ENCODE results near the gene GULP1.
"Not testable (repeated sequence)": the region's sequence is repeated elsewhere in the genome, so short reads cannot be mapped to it uniquely, and the experiment has no call there.

The GULP1 gene

DNA sequence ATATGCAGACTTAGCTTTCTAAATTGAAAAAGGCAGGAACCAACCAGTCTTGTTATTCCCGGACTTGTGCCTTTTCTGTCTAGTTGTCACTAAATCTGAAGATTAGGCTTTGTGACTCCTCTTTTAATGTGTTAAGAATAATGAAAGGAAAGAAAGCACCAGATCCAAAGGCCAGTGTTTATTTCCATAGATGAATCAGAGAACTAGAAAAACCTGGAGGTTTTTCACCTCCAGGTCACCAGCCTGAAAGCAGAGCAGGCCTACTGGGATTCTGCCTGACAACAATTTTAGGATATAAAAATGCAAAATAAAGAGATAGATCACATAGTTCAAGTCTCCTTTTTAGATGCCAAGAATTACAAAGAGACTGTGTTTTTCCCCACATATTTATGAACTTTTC lies 160.4 kb downstream of the GULP1 start:
- Histone ChIP-seq H3K27me3 (replicated peaks; ENCODE audit: control insufficient read depth, insufficient read depth, low read length, poor library complexity, severe bottlenecking) (no peaks in the 10 kb centered on the region), H3K4me1 (ENCODE audit: control insufficient read depth, insufficient read depth, low read length, poor library complexity, severe bottlenecking) (no peaks in the 10 kb centered on the region), H3K27ac (ENCODE audit: insufficient read depth, low read length, poor library complexity, severe bottlenecking) (no peak overlapping the region), H3K36me3 (ENCODE audit: control insufficient read depth, insufficient read depth, low read length) (no peaks in the 10 kb centered on the region), H3K9me3 (ENCODE audit: control insufficient read depth, low read length) (no peaks in the 10 kb centered on the region), H3K4me3 (ENCODE audit: insufficient read depth, low read depth, low read length, poor library complexity, severe bottlenecking) (no peak overlapping the region)
- DNase-seq: no peak

DNA sequence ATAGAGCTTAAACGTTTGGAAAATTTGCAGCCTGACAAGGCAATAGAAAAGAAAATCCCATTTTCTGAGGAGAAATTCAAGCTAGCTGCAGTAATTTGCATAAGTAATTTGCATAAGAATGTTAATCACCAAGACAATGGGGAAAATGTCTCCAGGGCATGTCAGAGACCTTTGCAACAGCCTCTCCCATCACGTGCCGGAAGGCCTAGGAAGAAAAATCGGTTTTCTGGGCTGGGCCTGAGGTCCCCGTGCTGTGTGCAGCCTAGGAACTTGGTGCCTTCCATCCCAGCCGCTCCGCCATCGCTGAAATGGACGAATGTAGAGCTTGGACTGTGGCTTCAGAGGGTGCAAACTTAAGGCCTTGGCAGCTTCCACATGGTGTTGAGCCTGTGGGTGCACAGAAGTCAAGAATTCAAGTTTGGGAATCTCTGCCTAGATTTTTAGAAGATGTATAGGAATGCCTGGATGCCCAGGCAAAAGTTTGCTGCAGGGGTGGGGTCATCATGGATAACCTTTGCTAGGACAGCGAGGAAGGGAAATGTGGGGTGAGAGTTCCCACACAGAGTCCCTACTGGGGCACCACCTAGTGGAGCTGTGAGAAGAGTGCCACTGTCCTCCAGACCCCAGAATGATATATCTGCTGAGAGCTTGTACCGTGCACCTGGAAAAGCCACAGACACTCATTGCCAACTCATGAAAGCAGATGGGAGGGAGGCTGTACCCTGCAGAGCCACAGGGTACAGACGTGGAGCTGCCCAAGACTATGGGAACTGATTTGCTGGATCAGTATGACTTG lies 164.6 kb downstream of the GULP1 start:
- Histone ChIP-seq H3K4me1 (ENCODE audit: control insufficient read depth, insufficient read depth, low read length, poor library complexity, severe bottlenecking) (no peaks in the 10 kb centered on the region), H3K27me3 (replicated peaks; ENCODE audit: control insufficient read depth, insufficient read depth, low read length, poor library complexity, severe bottlenecking) (no peaks in the 10 kb centered on the region), H3K9me3 (ENCODE audit: control insufficient read depth, low read length) (no peaks in the 10 kb centered on the region), H3K27ac (ENCODE audit: insufficient read depth, low read length, poor library complexity, severe bottlenecking) (no peak overlapping the region), H3K4me3 (ENCODE audit: insufficient read depth, low read depth, low read length, poor library complexity, severe bottlenecking) (no peak overlapping the region), H3K36me3 (ENCODE audit: control insufficient read depth, insufficient read depth, low read length) (no peaks in the 10 kb centered on the region)
- no peak for DNase-seq

GRCh38 chr2:188459061-188459460 lies 167.4 kb downstream of the GULP1 start:
- no peak for DNase-seq
- Histone ChIP-seq H3K9me3 (ENCODE audit: control insufficient read depth, low read length) (no peaks in the 10 kb centered on the region), H3K4me1 (ENCODE audit: control insufficient read depth, insufficient read depth, low read length, poor library complexity, severe bottlenecking) (no peaks in the 10 kb centered on the region), H3K27me3 (replicated peaks; ENCODE audit: control insufficient read depth, insufficient read depth, low read length, poor library complexity, severe bottlenecking) (no peaks in the 10 kb centered on the region), H3K27ac (ENCODE audit: insufficient read depth, low read length, poor library complexity, severe bottlenecking) (no peak overlapping the region), H3K36me3 (ENCODE audit: control insufficient read depth, insufficient read depth, low read length) (no peaks in the 10 kb centered on the region), H3K4me3 (ENCODE audit: insufficient read depth, low read depth, low read length, poor library complexity, severe bottlenecking) (no peak overlapping the region)

DNA sequence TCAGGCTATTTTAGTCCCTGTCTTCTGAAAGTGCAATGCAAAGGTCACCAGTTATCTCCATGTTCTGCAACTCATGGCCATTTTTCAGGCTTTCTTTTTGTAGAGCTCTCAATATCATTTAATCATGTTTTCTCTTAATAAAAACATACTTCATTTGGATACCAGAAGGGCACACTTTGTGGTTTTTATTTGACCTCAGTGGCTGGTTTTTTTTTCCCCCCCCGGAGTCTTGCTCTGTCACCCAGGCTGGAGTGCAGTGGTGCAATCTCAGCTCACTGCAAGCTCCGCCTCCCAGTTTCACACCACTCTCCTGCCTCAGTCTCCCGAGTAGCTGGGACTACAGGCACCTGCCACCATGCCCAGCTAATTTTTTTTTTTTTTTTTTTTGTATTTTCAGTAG lies 174.4 kb downstream of the GULP1 start:
- H3K9me3 ChIP-seq (ENCODE audit: control insufficient read depth, low read length); H3K4me3 ChIP-seq (ENCODE audit: insufficient read depth, low read depth, low read length, poor library complexity, severe bottlenecking); H3K27me3 ChIP-seq (replicated peaks; ENCODE audit: control insufficient read depth, insufficient read depth, low read length, poor library complexity, severe bottlenecking); DNase-seq; H3K27ac ChIP-seq (ENCODE audit: insufficient read depth, low read length, poor library complexity, severe bottlenecking); H3K4me1 ChIP-seq (ENCODE audit: control insufficient read depth, insufficient read depth, low read length, poor library complexity, severe bottlenecking); H3K36me3 ChIP-seq (ENCODE audit: control insufficient read depth, insufficient read depth, low read length): not testable (repeated sequence)

DNA sequence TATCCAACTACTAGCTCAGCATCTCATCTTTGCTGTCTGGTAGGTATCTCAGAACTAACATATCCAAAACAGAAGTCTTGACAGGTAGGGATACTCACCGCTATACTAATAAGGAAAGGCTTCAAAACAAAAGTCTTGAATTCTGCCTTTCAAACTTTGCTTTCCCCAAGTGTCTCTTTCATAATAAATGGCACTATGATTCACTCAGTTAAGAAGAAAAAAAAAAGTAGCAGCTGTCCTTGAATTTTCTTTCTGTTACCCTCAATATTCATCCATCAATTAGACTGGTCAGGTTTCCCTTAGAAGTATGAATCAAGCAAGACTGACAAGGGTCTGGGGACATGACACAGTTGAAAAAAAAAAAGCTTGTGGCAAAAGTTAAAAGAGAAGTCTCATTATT lies 175.1 kb downstream of the GULP1 start:
- Histone ChIP-seq H3K36me3 (ENCODE audit: control insufficient read depth, insufficient read depth, low read length) (no peaks in the 10 kb centered on the region), H3K4me3 (ENCODE audit: insufficient read depth, low read depth, low read length, poor library complexity, severe bottlenecking) (no peak overlapping the region), H3K4me1 (ENCODE audit: control insufficient read depth, insufficient read depth, low read length, poor library complexity, severe bottlenecking) (no peaks in the 10 kb centered on the region), H3K9me3 (ENCODE audit: control insufficient read depth, low read length) (no peaks in the 10 kb centered on the region), H3K27ac (ENCODE audit: insufficient read depth, low read length, poor library complexity, severe bottlenecking) (no peak overlapping the region), H3K27me3 (replicated peaks; ENCODE audit: control insufficient read depth, insufficient read depth, low read length, poor library complexity, severe bottlenecking) (no peaks in the 10 kb centered on the region)
- no peak for DNase-seq

DNA sequence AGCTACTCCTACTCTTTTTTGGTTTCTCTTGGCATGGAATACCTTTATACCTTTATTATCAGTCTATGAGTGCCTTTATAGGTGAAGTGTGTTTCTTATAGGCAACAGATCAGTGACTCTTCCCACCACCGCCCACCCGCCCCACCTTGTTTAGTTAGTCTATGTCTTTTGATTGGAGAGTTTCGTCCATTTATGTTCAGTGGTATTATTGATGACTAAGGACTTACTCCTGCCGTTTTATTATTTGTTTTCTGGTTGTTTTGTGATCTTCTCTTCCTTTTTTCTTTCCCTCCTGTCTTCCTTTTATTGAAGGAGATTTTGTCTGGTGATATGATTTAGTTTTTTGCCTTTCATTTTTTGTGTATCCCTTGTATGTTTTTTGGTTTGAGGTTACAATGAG lies 179.5 kb downstream of the GULP1 start:
- Histone ChIP-seq H3K4me3 (ENCODE audit: insufficient read depth, low read depth, low read length, poor library complexity, severe bottlenecking) (no peak overlapping the region), H3K36me3 (ENCODE audit: control insufficient read depth, insufficient read depth, low read length) (no peaks in the 10 kb centered on the region), H3K27ac (ENCODE audit: insufficient read depth, low read length, poor library complexity, severe bottlenecking) (no peak overlapping the region), H3K27me3 (replicated peaks; ENCODE audit: control insufficient read depth, insufficient read depth, low read length, poor library complexity, severe bottlenecking) (no peaks in the 10 kb centered on the region), H3K9me3 (ENCODE audit: control insufficient read depth, low read length) (no peaks in the 10 kb centered on the region), H3K4me1 (ENCODE audit: control insufficient read depth, insufficient read depth, low read length, poor library complexity, severe bottlenecking) (no peaks in the 10 kb centered on the region)
- no peak for DNase-seq

DNA sequence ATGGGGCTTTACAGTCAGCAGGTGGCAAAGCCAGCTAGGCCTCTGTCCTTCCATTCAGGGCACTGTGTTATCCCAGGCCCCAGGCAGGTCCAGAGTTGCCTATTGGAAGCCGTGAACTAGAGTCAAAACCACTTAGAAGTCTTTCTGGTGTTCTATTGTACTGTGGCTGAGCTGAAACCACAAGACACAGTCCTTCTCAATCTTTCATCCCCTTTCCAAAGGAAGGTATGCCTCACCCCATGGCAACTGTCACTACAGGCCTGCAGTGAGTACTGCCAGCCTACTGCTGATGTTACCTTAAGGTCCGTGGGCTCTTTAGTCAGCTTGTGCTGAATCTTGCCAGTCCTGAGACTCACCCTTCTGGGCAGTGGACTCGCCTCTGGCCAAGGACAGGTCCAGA lies 181.6 kb downstream of the GULP1 start:
- no peaks in the 10 kb centered on the region for H3K4me1 ChIP-seq (ENCODE audit: control insufficient read depth, insufficient read depth, low read length, poor library complexity, severe bottlenecking)
- no peaks in the 10 kb centered on the region for H3K27me3 ChIP-seq (replicated peaks; ENCODE audit: control insufficient read depth, insufficient read depth, low read length, poor library complexity, severe bottlenecking)
- H3K9me3 ChIP-seq (ENCODE audit: control insufficient read depth, low read length): no peaks in the 10 kb centered on the region
- no peak for DNase-seq
- no peak overlapping the region for H3K27ac ChIP-seq (ENCODE audit: insufficient read depth, low read length, poor library complexity, severe bottlenecking)
- no peak overlapping the region for H3K4me3 ChIP-seq (ENCODE audit: insufficient read depth, low read depth, low read length, poor library complexity, severe bottlenecking)
- H3K36me3 ChIP-seq (ENCODE audit: control insufficient read depth, insufficient read depth, low read length): no peaks in the 10 kb centered on the region

DNA sequence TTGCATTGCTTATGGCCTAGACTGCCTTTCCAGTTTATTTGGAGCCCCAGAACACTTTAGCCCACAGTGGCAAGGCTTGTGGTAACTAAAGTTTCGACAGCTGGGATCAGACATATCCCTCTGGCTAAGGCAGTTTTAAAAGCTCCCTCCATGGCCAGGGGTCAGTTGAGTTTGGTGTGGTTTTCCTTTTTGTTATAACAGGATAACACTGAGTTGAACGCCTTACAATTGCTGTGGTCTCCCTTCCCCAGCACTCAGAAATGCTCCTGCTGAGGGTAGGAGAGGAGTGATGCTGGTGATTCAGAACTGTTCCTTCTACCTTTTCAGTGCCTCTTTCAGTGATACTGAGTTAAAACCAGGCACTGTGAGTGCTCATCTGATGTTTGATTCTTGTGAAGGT lies 182.6 kb downstream of the GULP1 start:
- Histone ChIP-seq H3K36me3 (ENCODE audit: control insufficient read depth, insufficient read depth, low read length) (no peaks in the 10 kb centered on the region), H3K27me3 (replicated peaks; ENCODE audit: control insufficient read depth, insufficient read depth, low read length, poor library complexity, severe bottlenecking) (no peaks in the 10 kb centered on the region), H3K4me3 (ENCODE audit: insufficient read depth, low read depth, low read length, poor library complexity, severe bottlenecking) (no peak overlapping the region), H3K27ac (ENCODE audit: insufficient read depth, low read length, poor library complexity, severe bottlenecking) (no peak overlapping the region), H3K9me3 (ENCODE audit: control insufficient read depth, low read length) (no peaks in the 10 kb centered on the region), H3K4me1 (ENCODE audit: control insufficient read depth, insufficient read depth, low read length, poor library complexity, severe bottlenecking) (no peaks in the 10 kb centered on the region)
- DNase-seq: no peak

- DNase-seq: no peak
- Histone ChIP-seq H3K4me3 (ENCODE audit: insufficient read depth, low read depth, low read length, poor library complexity, severe bottlenecking) (no peak overlapping the region), H3K27me3 (replicated peaks; ENCODE audit: control insufficient read depth, insufficient read depth, low read length, poor library complexity, severe bottlenecking) (no peaks in the 10 kb centered on the region), H3K4me1 (ENCODE audit: control insufficient read depth, insufficient read depth, low read length, poor library complexity, severe bottlenecking) (no peaks in the 10 kb centered on the region), H3K36me3 (ENCODE audit: control insufficient read depth, insufficient read depth, low read length) (no peaks in the 10 kb centered on the region), H3K9me3 (ENCODE audit: control insufficient read depth, low read length) (no peaks in the 10 kb centered on the region), H3K27ac (ENCODE audit: insufficient read depth, low read length, poor library complexity, severe bottlenecking) (no peak overlapping the region)
These were observed 184.3 kb downstream of the GULP1 start for GRCh38 chr2:188475945-188476344.

DNA sequence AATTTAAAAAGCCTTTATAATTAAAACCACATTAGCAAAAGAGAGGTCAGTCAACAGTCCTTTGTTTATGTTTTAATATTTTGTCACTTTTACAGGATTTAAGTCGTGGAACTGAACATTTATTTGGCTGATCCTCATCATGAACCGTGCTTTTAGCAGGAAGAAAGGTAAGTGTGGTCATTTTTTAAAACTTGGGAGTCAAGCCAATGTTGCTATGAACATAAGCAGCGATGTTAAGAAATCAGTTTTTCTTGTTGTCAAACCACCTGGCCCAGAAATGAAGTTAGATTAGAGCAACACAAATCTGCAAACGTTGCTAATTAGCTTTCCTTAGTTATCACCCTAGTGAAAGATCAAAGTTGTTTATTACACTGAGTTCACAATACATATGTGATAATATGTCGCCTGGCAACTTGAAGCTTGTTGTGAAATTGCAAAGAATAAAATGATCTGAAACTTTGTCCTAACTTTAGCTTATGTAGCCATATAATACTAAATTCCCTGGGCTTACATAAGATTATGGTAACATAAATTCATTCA lies 186.0 kb downstream of the GULP1 start:
- H3K27ac ChIP-seq (ENCODE audit: insufficient read depth, low read length, poor library complexity, severe bottlenecking): no peak overlapping the region
- no peaks in the 10 kb centered on the region for H3K9me3 ChIP-seq (ENCODE audit: control insufficient read depth, low read length)
- H3K4me1 ChIP-seq (ENCODE audit: control insufficient read depth, insufficient read depth, low read length, poor library complexity, severe bottlenecking): no peaks in the 10 kb centered on the region
- DNase-seq: no peak
- H3K27me3 ChIP-seq (replicated peaks; ENCODE audit: control insufficient read depth, insufficient read depth, low read length, poor library complexity, severe bottlenecking): no peaks in the 10 kb centered on the region
- no peaks in the 10 kb centered on the region for H3K36me3 ChIP-seq (ENCODE audit: control insufficient read depth, insufficient read depth, low read length)
- no peak overlapping the region for H3K4me3 ChIP-seq (ENCODE audit: insufficient read depth, low read depth, low read length, poor library complexity, severe bottlenecking)
